Activated B cell treated with CpG ODN at 0.5 μM for 24 hours (primary cell): Measurements from ENCODE around the gene KSR2. TPM values are rescaled to one million over a fixed set of nuclear protein-coding genes. Genes with fewer than 3 reads are reported as not detected.

ENCODE experiments used
- ATAC-seq: fragments of 200-7000 bp; cut with Tn5 transposase; one replicate; pipeline ENCODE4 v1.10.0; 2021; ENCODE audit warnings: low read depth, mild to moderate bottlenecking, moderate library complexity
- CTCF ChIA-PET: fragments of 350-600 bp; sonication (Branson Sonifier 250); formaldehyde crosslinking; loops from one replicate; lab custom pipeline; 2021; ENCODE audit warnings: antibody characterized with exemption; lab: Charles Lee
- POLR2A ChIA-PET: fragments of 350-600 bp; sonication (Branson Sonifier 250); formaldehyde crosslinking; loops from one replicate; lab custom pipeline; 2021; ENCODE audit warnings: antibody characterized with exemption; lab: Charles Lee
- DNase-seq: peaks from one replicate; pipeline ENCODE4 v3.0.0; 2022
- H3K27ac Mint-ChIP-seq: one replicate; pipeline ENCODE4 v1.8.0; 2020; ENCODE audit warnings: mixed read lengths
- H3K27me3 Mint-ChIP-seq: one replicate; pipeline ENCODE4 v1.8.0; 2021; ENCODE audit warnings: mixed read lengths
- H3K36me3 Mint-ChIP-seq: one replicate; pipeline ENCODE4 v1.8.0; 2021; ENCODE audit warnings: low read depth, mixed read lengths
- H3K4me1 Mint-ChIP-seq: one replicate; pipeline ENCODE4 v1.8.0; 2021; ENCODE audit warnings: mixed read lengths
- H3K4me3 Mint-ChIP-seq: one replicate; pipeline ENCODE4 v1.8.0; 2020; ENCODE audit warnings: mild to moderate bottlenecking, mixed read lengths
- H3K9me3 Mint-ChIP-seq: one replicate; pipeline ENCODE4 v1.8.0; 2020; ENCODE audit warnings: mixed read lengths
- CTCF ChIP-seq: fragments of 200-600 bp; IDR thresholded peaks from one replicate; pipeline ENCODE4 v1.8.0; 2022; ENCODE audit warnings: antibody characterized with exemption, mild to moderate bottlenecking
- intact Hi-C: fragments of 100-400 bp; cut with micrococcal nuclease; formaldehyde crosslinking; loops from one replicate; pipeline ENCODE4 v1.15.1; 2024
- total RNA-seq: library from RNA; stranded (reverse); gene quantifications from 2 replicates; pipeline ENCODE4 v1.2.3, GENCODE V29; 2022

Gene KSR2
- total RNA-seq, 1 donor from 2014 or later: not detected

DNA sequence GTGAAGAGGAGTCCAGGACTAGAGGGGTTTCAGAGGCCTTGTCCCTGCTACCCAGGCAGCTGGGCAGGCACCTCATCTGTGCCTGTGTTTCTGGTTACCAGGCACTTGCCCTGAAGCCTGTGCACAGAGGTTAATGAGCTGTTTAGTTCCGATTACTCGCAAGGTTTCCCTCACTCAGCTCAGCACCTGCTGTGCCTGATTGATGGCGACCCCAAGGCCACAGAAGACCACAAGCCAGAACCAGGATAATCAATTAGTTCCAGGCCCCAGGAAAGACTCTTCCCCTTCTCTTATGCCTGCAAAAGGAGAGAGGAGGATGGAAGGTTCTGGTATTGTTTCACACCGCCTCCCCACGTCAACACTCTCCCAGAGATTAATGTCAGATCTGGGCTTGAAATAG, 518.6 kb downstream of the KSR2 start:
- ChIA-PET CTCF (no interaction called here), POLR2A (no interaction called here)
- Mint-ChIP-seq H3K9me3 (peaks cover 3% of the 10 kb centered on the region), H3K27ac (no peak overlapping the region), H3K4me1 (no peaks in the 10 kb centered on the region), H3K27me3 (peaks cover 3% of the 10 kb centered on the region), H3K4me3 (no peak overlapping the region), H3K36me3 (no peaks in the 10 kb centered on the region)
- no peak for ATAC-seq
- no peak for DNase-seq
- TF ChIP-seq CTCF: no peak
- intact Hi-C loops: no loop called here

DNA sequence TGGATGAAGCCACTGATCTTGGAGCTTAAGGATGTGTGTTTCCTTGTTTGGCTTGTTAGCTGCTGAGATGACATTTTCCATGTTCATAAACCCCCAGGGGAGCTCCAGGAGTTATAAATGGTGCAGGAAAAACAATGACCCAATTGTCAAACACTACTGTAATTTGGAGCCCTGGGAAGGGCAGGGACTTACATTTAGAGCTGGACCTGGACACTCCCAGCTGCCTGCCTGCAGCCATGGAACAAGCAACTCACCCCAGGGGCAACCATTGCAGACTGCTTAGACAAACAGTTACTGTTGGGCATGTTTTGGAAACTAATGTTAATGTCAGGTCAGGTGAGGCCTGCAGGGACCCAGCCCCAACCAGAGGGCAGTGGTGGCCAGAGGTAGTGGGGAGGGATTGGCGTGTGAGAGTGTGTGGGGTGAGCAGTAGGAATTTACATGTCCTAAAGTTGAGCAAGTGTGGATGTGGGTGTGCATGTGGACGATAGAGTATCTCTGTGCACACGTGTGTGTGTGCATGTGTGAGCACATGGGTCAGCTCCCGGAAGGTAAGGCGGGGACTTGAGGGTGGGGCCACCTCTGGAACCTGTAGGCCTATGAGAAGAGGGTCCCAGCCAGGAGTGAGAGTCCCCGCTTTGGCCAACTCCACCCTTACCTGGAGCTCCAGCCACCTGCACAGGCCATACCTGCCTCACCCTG, 521.0 kb downstream of the KSR2 start:
- no peak overlapping the region for H3K27ac Mint-ChIP-seq
- H3K9me3 Mint-ChIP-seq: peaks cover under 1% of the 10 kb centered on the region
- ChIA-PET CTCF (no interaction called here), POLR2A (no interaction called here)
- H3K36me3 Mint-ChIP-seq: no peaks in the 10 kb centered on the region
- no peak overlapping the region for H3K4me3 Mint-ChIP-seq
- H3K4me1 Mint-ChIP-seq: no peaks in the 10 kb centered on the region
- intact Hi-C loops: no loop called here
- DNase-seq (no peak), ATAC-seq (no peak)
- no peak for TF ChIP-seq CTCF
- H3K27me3 Mint-ChIP-seq: peaks cover 3% of the 10 kb centered on the region

GRCh38 chr12:117444781-117445180, 524.0 kb downstream of the KSR2 start:
- intact Hi-C loops: no loop called here
- Mint-ChIP-seq H3K9me3 (peaks cover 2% of the 10 kb centered on the region), H3K27me3 (no peaks in the 10 kb centered on the region), H3K36me3 (no peaks in the 10 kb centered on the region), H3K4me3 (no peak overlapping the region), H3K4me1 (no peaks in the 10 kb centered on the region), H3K27ac (no peak overlapping the region)
- DNase-seq (no peak), ATAC-seq (no peak)
- ChIA-PET POLR2A (no interaction called here), CTCF (no interaction called here)
- TF ChIP-seq CTCF: no peak

DNA sequence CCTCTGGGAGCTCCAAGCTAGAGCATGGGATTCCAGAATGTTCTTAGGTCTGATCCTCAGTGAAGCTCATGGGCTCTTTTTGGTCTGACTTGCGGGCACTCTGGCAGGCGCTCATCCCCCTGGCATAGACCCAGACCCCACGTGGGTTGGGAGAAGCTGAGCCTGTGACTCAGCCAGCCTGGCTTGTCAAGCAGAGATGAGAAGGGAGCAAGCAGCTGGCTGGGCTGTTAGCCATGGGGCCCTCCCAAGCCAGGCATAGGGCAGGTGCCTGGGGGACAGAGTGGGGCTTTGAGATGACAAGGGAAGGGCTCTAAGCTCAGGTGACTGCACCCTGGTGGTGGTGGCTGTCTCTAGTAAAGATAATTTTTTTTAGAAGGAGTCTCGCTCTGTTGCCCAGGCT, 527.0 kb downstream of the KSR2 start:
- Mint-ChIP-seq H3K4me1 (no peaks in the 10 kb centered on the region), H3K9me3 (peaks cover 2% of the 10 kb centered on the region), H3K27me3 (no peaks in the 10 kb centered on the region), H3K27ac (no peak overlapping the region), H3K4me3 (no peak overlapping the region), H3K36me3 (no peaks in the 10 kb centered on the region)
- no peak for TF ChIP-seq CTCF
- ChIA-PET CTCF (no interaction called here), POLR2A (no interaction called here)
- ATAC-seq: no peak
- DNase-seq: no peak
- intact Hi-C loops: no loop called here

DNA sequence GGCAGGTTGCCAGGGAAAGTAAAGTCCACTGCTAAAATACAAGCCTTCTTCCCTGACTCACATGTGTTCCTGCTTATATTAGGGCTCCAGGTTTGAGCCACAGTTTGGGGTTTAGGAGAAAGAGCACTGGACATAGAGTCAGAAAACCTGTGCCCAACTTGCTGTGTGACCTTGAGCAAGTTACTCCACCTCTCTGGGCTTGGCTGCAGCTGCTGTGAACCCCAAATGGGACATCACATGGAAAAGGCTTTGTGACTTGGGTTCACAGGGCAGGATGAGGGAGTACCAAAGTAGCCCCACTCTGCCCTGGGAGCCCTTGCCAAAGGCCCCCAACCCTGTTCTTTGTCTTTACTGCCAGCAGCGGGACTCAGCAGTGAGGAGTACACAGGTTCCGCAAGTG, 528.4 kb downstream of the KSR2 start:
- Mint-ChIP-seq H3K36me3 (no peaks in the 10 kb centered on the region), H3K27me3 (no peaks in the 10 kb centered on the region), H3K27ac (no peak overlapping the region), H3K4me3 (no peak overlapping the region), H3K9me3 (peaks cover 2% of the 10 kb centered on the region), H3K4me1 (no peaks in the 10 kb centered on the region)
- TF ChIP-seq CTCF: no peak
- intact Hi-C loops: no loop called here
- ATAC-seq: no peak
- ChIA-PET POLR2A (no interaction called here), CTCF (no interaction called here)
- DNase-seq: no peak
